Measurements from ENCODE around the gene LNPEP.

Gene LNPEP

GRCh38 chr5:96957254-96958049 lies 21.6 kb downstream of the LNPEP start:
- DNase-seq (ENCODE audit: low read depth in 2 of 3, low spot score in 2 of 3) = no peak

- no peak for DNase-seq (ENCODE audit: low read depth in 2 of 3, low spot score in 2 of 3)
Measured at GRCh38 chr5:96958977-96959376, 23.1 kb downstream of the LNPEP start.

GRCh38 chr5:96961053-96961452 lies 25.2 kb downstream of the LNPEP start:
- no peak for DNase-seq (ENCODE audit: low read depth in 2 of 3, low spot score in 2 of 3)

- DNase-seq (ENCODE audit: low read depth in 2 of 3, low spot score in 2 of 3) = no peak
Measured at GRCh38 chr5:96962540-96962991, 26.7 kb downstream of the LNPEP start.

GRCh38 chr5:96963267-96963666 lies 27.4 kb downstream of the LNPEP start:
- DNase-seq (ENCODE audit: low read depth in 2 of 3, low spot score in 2 of 3) = no peak

- DNase-seq (ENCODE audit: low read depth in 2 of 3, low spot score in 2 of 3) = no peak
Measured at GRCh38 chr5:96966801-96967200, 30.9 kb downstream of the LNPEP start.

GRCh38 chr5:96967400-96967799 lies 31.5 kb downstream of the LNPEP start:
- no peak for DNase-seq (ENCODE audit: low read depth in 2 of 3, low spot score in 2 of 3)

GRCh38 chr5:96968074-96968473 lies 32.2 kb downstream of the LNPEP start:
- DNase-seq (ENCODE audit: low read depth in 2 of 3, low spot score in 2 of 3) = no peak

- DNase-seq (ENCODE audit: low read depth in 2 of 3, low spot score in 2 of 3) = no peak
Measured at GRCh38 chr5:96968614-96969013, 32.7 kb downstream of the LNPEP start.

GRCh38 chr5:96969366-96969765 lies 33.5 kb downstream of the LNPEP start:
- no peak for DNase-seq (ENCODE audit: low read depth in 2 of 3, low spot score in 2 of 3)

- no peak for DNase-seq (ENCODE audit: low read depth in 2 of 3, low spot score in 2 of 3)
Measured at GRCh38 chr5:96972599-96973334, 36.9 kb downstream of the LNPEP start.

GRCh38 chr5:96973532-96974401 lies 37.9 kb downstream of the LNPEP start:
- DNase-seq (ENCODE audit: low read depth in 2 of 3, low spot score in 2 of 3) = no peak

GRCh38 chr5:96975656-96976055 lies 39.8 kb downstream of the LNPEP start:
- DNase-seq (ENCODE audit: low read depth in 2 of 3, low spot score in 2 of 3) = no peak

- DNase-seq (ENCODE audit: low read depth in 2 of 3, low spot score in 2 of 3) = no peak
Measured at GRCh38 chr5:96977228-96977627, 41.3 kb downstream of the LNPEP start.

GRCh38 chr5:96978812-96979449 lies 43.1 kb downstream of the LNPEP start:
- no peak for DNase-seq (ENCODE audit: low read depth in 2 of 3, low spot score in 2 of 3)

- no peak for DNase-seq (ENCODE audit: low read depth in 2 of 3, low spot score in 2 of 3)
Measured at GRCh38 chr5:96984506-96985192, 48.8 kb downstream of the LNPEP start.

- DNase-seq (ENCODE audit: low read depth in 2 of 3, low spot score in 2 of 3) = no peak
Measured at GRCh38 chr5:96986450-96986849, 50.6 kb downstream of the LNPEP start.

GRCh38 chr5:96990102-96990501 lies 54.2 kb downstream of the LNPEP start:
- no peak for DNase-seq (ENCODE audit: low read depth in 2 of 3, low spot score in 2 of 3)

- DNase-seq (ENCODE audit: low read depth in 2 of 3, low spot score in 2 of 3) = no peak
Measured at GRCh38 chr5:96991708-96992107, 55.8 kb downstream of the LNPEP start.

GRCh38 chr5:96993760-96994159 lies 57.9 kb downstream of the LNPEP start:
- DNase-seq (ENCODE audit: low read depth in 2 of 3, low spot score in 2 of 3) = no peak

All from activated CD8-positive, alpha-beta memory T cell treated with anti-CD3 and anti-CD28 coated beads for 48 hours (primary cell).